NCI-H748 (cell line): ENCODE measurements around the gene EPM2A.
"Not testable (repeated sequence)": the region's sequence is repeated elsewhere in the genome, so short reads cannot be mapped to it uniquely, and the experiment has no call there.

Experiments
- DNase-seq: peaks from one replicate; lab custom pipeline; 2025; ENCODE audit not compliant: unreplicated experiment; lab: John Stamatoyannopoulos, UW

The EPM2A gene

GRCh38 chr6:145731447-145731846 is 3.9 kb downstream of the EPM2A start:
- no peak for DNase-seq

GRCh38 chr6:145729887-145730286 is 5.4 kb downstream of the EPM2A start:
- no peak for DNase-seq

- no peak for DNase-seq
Observed at GRCh38 chr6:145728444-145729385, 6.6 kb downstream of the EPM2A start.

- DNase-seq = no peak
Observed at GRCh38 chr6:145727817-145728388, 7.4 kb downstream of the EPM2A start.

GRCh38 chr6:145725570-145725969 is 9.8 kb downstream of the EPM2A start:
- no peak for DNase-seq

- no peak for DNase-seq
Observed at GRCh38 chr6:145723646-145724045, 11.7 kb downstream of the EPM2A start.

DNA sequence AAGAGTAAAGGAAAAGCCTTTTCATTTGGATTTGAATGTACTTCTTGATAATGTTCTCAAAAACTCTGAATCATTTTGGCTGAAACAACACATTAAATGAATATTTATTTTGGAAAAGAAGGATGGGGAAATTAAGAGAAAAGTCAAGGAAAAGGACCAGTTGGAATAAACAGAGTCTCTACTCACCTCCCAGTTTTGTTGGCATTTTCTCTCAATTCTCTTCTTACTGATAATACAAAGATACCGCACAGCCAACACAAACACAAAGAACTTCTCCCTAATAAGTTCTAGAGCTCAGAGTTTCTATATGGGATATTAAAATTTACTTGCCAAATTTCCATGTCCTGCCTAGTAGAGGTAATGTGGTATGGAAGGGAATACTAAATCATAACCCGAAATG is 13.1 kb downstream of the EPM2A start:
- DNase-seq = no peak

DNA sequence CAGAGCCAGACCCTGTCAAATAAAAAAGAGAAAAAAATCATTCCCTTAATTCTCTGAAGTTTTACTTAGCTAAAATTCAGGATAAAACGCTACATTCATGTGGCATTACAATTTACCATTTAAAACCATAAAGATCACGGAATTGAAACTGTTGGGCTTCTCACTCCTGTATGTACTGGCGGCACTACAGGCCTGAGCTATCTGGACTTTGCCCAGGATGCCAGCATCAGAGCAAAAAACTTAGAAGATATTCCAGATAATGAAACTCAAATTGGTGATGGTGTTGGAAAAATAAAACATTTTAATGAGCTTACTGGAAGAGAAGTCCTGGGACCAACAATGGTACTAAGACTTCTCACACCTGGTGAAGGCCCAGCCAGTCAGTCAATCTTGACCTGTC is 14.2 kb downstream of the EPM2A start:
- no peak for DNase-seq

GRCh38 chr6:145715426-145715825 is 19.9 kb downstream of the EPM2A start:
- DNase-seq = no peak

DNA sequence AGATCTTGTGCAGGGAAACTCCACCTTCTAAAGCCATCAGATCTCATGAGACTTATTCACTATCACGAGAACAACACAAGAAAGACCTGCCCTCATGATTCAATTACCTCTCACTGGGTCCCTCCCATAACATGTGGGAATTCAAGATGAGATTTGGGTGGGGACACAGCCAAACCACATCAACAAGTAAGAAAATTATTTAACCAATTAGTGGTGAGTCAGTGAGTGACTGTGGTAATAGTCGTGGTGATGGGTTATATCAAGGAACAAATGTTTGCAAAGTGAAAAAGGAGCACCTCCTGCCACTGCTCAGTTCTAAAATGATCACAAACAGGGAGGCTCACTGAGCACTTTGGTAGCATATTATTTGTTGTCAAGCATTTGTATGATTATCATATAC is 20.6 kb downstream of the EPM2A start:
- DNase-seq = no peak

DNA sequence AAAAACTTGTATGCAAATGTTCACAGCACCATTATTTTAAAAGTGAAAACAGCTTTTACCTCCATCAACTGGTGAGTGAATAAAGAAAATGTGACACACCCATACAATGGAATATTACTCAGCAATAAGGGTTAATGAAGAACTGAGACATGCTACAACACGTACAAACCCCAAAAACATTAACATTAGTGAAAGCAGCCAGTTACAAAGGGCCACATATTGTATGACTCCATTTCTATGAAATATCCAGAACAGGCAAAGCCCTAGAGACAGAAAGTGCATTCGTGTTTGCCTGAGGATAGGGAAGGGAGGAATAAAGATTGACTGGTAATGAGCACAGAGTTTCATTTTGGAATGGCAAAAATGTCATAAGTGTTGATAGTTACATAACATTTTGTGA is 21.5 kb downstream of the EPM2A start:
- no peak for DNase-seq

- DNase-seq = no peak
Observed at GRCh38 chr6:145711372-145711771, 23.9 kb downstream of the EPM2A start.

GRCh38 chr6:145707397-145707796 is 27.9 kb downstream of the EPM2A start:
- DNase-seq = no peak

DNA sequence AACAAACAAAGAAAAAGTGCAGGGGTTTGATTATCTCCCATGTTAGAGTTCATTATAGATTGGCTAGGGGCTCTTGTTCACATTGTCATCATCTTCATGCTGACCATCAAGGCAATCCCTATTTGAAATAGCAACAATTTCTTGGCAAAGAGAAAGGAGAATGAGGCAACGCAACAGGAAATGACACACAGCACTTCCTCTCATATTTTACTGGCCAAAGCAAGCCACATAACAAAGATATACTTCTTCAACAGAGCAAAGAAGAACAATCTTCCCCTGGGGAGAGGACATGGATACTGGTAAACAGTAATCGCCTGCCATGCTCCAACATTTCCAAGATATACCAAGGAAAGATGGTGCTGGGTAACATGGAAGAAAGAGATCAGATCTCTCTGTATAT is 29.8 kb downstream of the EPM2A start:
- no peak for DNase-seq

DNA sequence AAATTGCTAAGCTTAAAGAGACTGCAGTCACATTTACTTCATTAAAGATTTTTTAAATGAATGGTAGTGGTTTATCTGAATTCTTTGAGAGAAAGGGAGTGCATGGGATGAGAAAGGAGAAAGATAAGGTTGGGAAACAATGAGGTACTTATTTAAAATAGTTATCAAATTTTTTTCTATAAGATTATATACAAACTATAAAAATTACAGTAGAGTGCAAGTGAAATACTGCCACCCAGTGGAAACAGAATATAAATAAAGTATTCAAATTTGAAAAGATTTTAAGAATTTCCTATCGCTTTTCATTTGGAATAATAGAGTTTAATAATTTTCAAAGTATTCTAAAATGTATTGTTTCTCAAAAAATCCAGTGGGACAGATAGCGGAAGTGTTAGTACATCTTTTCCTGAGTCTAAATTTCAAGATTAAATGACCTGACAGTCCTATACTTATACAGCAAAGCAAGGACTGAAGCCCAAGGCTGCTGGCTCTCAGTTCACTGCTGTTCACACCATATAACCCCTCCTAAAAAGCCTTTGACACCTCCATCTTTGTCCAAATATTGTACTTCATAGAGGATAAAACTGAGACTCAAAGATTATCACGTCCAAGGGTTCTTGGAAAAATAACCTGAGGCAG is 31.1 kb downstream of the EPM2A start:
- peak; percentile 16 for DNase-seq

DNA sequence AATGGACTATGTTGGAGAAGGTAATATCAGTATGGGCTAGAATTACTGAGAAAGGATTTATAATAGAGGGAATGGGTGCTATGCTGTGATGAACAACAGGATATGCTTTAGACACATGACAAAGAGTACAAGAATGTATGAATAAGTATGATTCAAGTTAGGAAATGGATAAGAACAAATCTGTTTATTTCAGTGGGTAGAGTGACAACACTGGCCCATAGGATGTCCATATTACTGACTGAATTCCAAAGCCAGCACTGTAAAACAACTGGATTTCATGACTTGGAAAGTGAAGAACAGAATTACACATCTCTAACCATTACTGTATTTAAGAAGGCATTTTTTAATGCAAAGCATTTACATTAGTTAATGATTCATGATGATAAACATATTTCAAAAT is 35.9 kb downstream of the EPM2A start:
- DNase-seq = no peak

DNA sequence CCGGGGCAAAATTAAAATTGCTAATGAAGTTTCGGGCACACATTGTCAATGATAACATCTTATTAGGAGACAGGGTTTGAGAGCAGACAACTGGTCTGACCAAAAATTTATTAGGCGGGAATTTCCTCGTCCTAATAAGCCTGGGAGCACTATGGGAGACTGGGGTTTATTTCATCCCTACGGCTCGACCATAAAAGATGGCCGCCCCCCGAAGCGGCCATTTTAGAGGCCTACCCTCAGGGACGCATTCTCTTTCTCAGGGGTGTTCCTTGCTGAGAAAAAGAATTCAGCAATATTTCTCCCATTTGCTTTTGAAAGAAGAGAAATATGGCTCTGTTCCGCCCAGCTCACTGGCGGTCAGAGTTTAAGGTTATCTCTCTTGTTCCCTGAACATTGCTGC is 37.9 kb downstream of the EPM2A start:
- DNase-seq = not testable (repeated sequence)

GRCh38 chr6:145694083-145694737 is 41.1 kb downstream of the EPM2A start:
- no peak for DNase-seq

DNA sequence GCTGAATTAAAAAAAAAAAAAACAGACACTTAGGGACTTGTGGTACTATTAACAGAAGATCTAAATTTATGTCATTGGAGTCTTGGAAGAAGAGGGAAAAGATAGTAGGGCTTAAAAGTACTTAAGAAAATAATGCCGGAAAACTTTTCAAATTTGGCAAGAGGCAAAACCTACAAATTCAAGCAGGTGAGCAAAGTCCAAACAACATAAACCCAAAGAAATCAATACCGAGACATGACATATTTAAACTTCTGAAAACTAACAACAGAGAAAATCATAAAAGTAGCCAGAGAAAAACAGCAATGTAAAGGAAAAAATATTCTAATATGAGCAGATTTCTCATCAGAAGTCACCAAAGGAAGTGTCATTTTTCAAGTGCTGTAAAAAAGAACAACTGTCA is 44.4 kb downstream of the EPM2A start:
- DNase-seq = no peak

- no peak for DNase-seq
Observed at GRCh38 chr6:145689529-145689928, 45.8 kb downstream of the EPM2A start.

- no peak for DNase-seq
Observed at GRCh38 chr6:145688493-145688905, 46.8 kb downstream of the EPM2A start.

- DNase-seq = no peak
Observed at GRCh38 chr6:145685932-145686331, 49.4 kb downstream of the EPM2A start.
